GM23248 (cell line): Measurements from ENCODE around the gene WHRN.

Experiments
- EZH2 ChIP-seq: fragments of 200-600 bp; sonication (generic); IDR thresholded peaks from 2 replicates; pipeline ENCODE4 v1.6.1; 2018; ENCODE audit warnings: antibody characterized with exemption, mild to moderate bottlenecking; ENCODE audit not compliant: insufficient read depth, poor library complexity, severe bottlenecking
- EZH2phosphoT487 ChIP-seq: fragments of 200-600 bp; sonication (generic); IDR thresholded peaks from 2 replicates; pipeline ENCODE4 v1.6.1; 2018; ENCODE audit warnings: antibody characterized with exemption, moderate library complexity, mild to moderate bottlenecking, low read depth; ENCODE audit not compliant: insufficient read depth

GRCh38 chr9:114432323-114433067 is 72.8 kb downstream of the WHRN start:
- TF ChIP-seq EZH2 = no peak
- no peak for TF ChIP-seq EZH2phosphoT487
